Lower leg skin (tissue), 4 donors: Measurements from ENCODE around the gene EFR3B. TPM values are rescaled to one million over a fixed set of nuclear protein-coding genes. Genes with fewer than 3 reads are reported as not detected.

Source experiments
- DNase-seq, 2 donors: peaks; one replicate each; pipeline ENCODE4 v3.0.0-alpha.2; 2019; ENCODE audit warnings: low spot score in 2 of 2
- H3K4me3 ChIP-seq: fragments of 200-600 bp; sonication (generic); 2 replicates; pipeline ENCODE4 v1.5.1; 2017; ENCODE audit warnings: mild to moderate bottlenecking, low read depth; ENCODE audit not compliant: poor library complexity, severe bottlenecking
- CTCF ChIP-seq, 3 donors: fragments of 450-650 bp; IDR thresholded peaks; one replicate each; pipeline ENCODE4 v1.5.1; 2016; ENCODE audit warnings: antibody characterized with exemption in 3 of 3, mild to moderate bottlenecking in 3 of 3, moderate library complexity in 2 of 3
- POLR2A ChIP-seq, 2 donors: fragments of 450-650 bp; IDR thresholded peaks; one replicate each; pipeline ENCODE4 v1.6.1; 2016 to 2017; ENCODE audit warnings: antibody characterized with exemption in 2 of 2, mild to moderate bottlenecking in 1 of 2, moderate library complexity in 1 of 2
- WGBS, 2 donors: methylation state at CpG; one replicate each; pipeline ENCODE4 v1.1.5; 2018; 5-methylcytosine and 5-hydroxymethylcytosine counted together
- intact Hi-C: fragments of 100-400 bp; cut with DNase I; formaldehyde crosslinking; loops from one replicate; pipeline ENCODE4 v1.15.0; 2023; ENCODE audit warnings: low total_unique reads
- total RNA-seq, 4 donors: library from RNA; depleted of rRNA; stranded (reverse); fragments of >200 nt; gene quantifications; one replicate each; pipeline ENCODE4 v1.1.0, GENCODE V29; 2016

EFR3B gene
- total RNA-seq, 4 donors from 2014 or later = 0.42 to 1.8 (median 1.5) TPM; not detected in 1

DNA sequence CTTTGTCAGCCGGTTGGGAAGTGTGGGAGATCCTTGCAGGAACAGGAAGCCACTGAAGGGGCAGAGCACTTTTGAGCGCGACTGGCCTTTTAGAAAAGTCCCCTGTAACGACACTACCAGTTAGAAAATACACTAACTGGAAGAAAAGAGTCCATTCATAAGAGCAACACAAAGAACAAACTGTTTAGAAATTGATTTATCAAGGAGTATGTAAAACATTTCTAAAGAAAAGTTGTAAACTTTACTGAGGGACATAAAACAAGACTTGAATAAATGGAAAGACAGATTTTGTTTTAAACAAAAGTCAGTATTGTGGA lies 156.3 kb downstream of the EFR3B start:
- WGBS, 2 donors = 64 to 65% methylated on average over 4 of the region's 4 CpGs
- TF ChIP-seq POLR2A (IDR thresholded peaks at IDR 0.05) = no peak
- no peak for TF ChIP-seq CTCF (IDR thresholded peaks at IDR 0.05)
- intact Hi-C loops = no loop called here
- no peak overlapping the region for H3K4me3 ChIP-seq
- DNase-seq = no peak

DNA sequence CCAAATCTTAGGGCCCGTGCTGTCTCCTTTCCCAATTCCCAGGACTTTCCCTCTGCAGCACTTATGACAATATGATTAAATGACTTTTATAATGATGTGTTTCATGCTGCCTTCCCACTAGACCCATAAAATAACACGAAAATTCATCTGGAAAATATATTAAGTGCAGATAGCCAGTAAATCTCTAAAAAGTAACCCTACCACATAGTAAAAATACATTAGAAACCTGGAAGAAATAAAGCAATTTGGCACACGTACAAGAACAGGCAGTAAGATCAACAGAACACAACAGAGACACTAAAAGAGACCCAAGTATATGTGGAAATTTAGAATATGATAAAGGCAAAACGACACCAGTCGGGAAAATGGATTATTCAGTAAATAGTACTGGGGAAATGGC lies 156.7 kb downstream of the EFR3B start:
- TF ChIP-seq CTCF (IDR thresholded peaks at IDR 0.05) (no peak), POLR2A (IDR thresholded peaks at IDR 0.05) (no peak)
- DNase-seq = no peak
- intact Hi-C loops = no loop called here
- no peak overlapping the region for H3K4me3 ChIP-seq
- 61 to 76% methylated on average over 5 of the region's 5 CpGs for WGBS, 2 donors

GRCh38 chr2:25201265-25201664 lies 159.4 kb downstream of the EFR3B start:
- no peak overlapping the region for H3K4me3 ChIP-seq
- DNase-seq = no peak
- 90 to 91% methylated on average over 6 of the region's 6 CpGs for WGBS, 2 donors
- intact Hi-C loops = no loop called here
- TF ChIP-seq POLR2A (IDR thresholded peaks at IDR 0.05) (no peak), CTCF (IDR thresholded peaks at IDR 0.05) (no peak)

- 79 to 97% methylated on average over 4 to 7 of the region's 7 CpGs for WGBS, 2 donors
- TF ChIP-seq POLR2A (IDR thresholded peaks at IDR 0.05) (no peak), CTCF (IDR thresholded peaks at IDR 0.05) (no peak)
- H3K4me3 ChIP-seq = no peak overlapping the region
- intact Hi-C loops = no loop called here
- no peak for DNase-seq
Observed at GRCh38 chr2:25201794-25202193, 159.9 kb downstream of the EFR3B start.

DNA sequence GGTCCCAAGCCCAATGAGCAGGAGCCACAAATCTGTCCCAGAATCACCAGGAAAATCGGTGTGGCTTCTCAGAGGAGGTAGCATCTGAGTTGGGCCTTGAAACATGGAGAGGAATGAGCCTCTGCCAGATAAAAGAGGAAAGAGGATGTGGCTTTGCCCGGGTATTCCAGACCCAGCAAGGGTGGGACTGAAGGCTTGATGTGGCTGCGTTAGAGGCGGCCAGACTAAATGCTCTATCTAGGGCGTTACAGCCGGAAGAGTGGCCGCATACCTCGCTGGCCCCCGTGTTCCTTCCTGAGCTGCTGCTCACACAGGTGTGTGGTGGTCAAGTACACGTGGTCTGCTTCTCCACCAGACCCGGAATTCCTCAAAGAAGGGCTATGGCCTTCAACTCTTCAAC lies 160.4 kb downstream of the EFR3B start:
- TF ChIP-seq CTCF (IDR thresholded peaks at IDR 0.05) = no peak
- TF ChIP-seq POLR2A (IDR thresholded peaks at IDR 0.05) = no peak
- WGBS, 2 donors = 88 to 94% methylated on average over 11 of the region's 11 CpGs
- no peak for DNase-seq
- intact Hi-C loops = no loop called here
- no peak overlapping the region for H3K4me3 ChIP-seq

DNA sequence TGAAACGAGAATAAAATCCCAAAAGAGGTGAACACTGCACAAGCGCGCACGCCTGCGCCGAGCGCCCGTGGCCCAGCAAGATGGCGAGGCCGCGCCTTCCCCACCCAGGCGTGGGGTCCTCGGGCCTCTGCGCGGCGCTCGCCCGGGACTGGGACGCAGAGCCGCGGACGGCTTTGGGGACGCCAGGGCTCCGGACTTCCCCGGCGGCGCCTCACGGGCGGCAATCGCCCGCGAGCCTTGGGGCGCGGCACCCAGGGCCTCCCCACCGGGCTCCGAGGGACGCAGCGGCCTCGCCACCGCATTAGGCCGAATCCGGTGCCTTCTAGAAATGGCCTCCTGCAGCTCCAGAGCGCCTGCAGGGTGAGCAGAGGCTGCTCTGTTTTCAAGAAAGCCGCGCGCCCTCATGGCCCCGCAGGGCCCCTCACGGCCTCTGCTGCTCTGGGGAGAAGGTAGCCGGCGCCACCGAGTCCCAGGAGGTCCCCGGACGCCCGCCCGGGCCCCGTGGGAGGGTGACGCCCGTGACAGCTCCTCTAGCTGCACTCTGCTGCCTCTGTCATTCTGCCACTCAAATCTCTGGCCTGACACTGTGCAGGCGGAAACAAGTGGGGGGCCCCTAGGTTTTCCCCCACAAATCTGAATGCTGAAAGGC lies 162.4 kb downstream of the EFR3B start:
- TF ChIP-seq CTCF (IDR thresholded peaks at IDR 0.05) (no peak), POLR2A (IDR thresholded peaks at IDR 0.05) (no peak)
- no peak overlapping the region for H3K4me3 ChIP-seq
- intact Hi-C loops = no loop called here
- 30 to 49% methylated on average over 25 to 59 of the region's 59 CpGs for WGBS, 2 donors
- no peak for DNase-seq
